Heart right ventricle (tissue), 16 donors: ENCODE results near the gene SMYD2. TPM values are rescaled to one million over a fixed set of nuclear protein-coding genes. Genes with fewer than 3 reads are reported as not detected.
A peak's percentile ranks its signal among the peaks of the same experiment; 100 is the strongest.

Experiments used
- ATAC-seq, 8 donors: fragments of 200-7000 bp; cut with Tn5 transposase; one replicate each; pipeline ENCODE4 v1.9.1; 2020; ENCODE audit warnings: mild to moderate bottlenecking in 8 of 8, moderate library complexity in 8 of 8, moderate number of reproducible peaks in 1 of 8
- DNase-seq, 2 donors: peaks; one replicate each; pipeline ENCODE4 v3.0.0-alpha.2; 2020
- H3K27ac ChIP-seq, 10 donors: fragments of 200-600 bp; sonication (generic) in 2 of 10; one replicate each; pipeline versions ENCODE4 v1.5.0 to v1.8.0; 2020 to 2022; ENCODE audit warnings: mild to moderate bottlenecking in 3 of 10
- H3K27me3 ChIP-seq, 7 donors: fragments of 200-600 bp; one replicate each; pipeline ENCODE4 v1.8.0; 2021 to 2022; ENCODE audit warnings: mild to moderate bottlenecking in 2 of 7
- H3K36me3 ChIP-seq, 9 donors: fragments of 200-600 bp; sonication (generic) in 1 of 9; one replicate each; pipeline versions ENCODE4 v1.5.0 to v1.8.0; 2020 to 2022; ENCODE audit warnings: mild to moderate bottlenecking in 2 of 9
- H3K4me1 ChIP-seq, 9 donors: fragments of 200-600 bp; sonication (generic) in 1 of 9; one replicate each; pipeline versions ENCODE4 v1.5.0 to v1.8.0; 2020 to 2022; ENCODE audit warnings: mild to moderate bottlenecking in 4 of 9
- H3K4me3 ChIP-seq, 10 donors: fragments of 200-600 bp; sonication (generic) in 2 of 10; one replicate each; pipeline versions ENCODE4 v1.5.0 to v1.8.0; 2020 to 2022; ENCODE audit warnings: mild to moderate bottlenecking in 7 of 10, moderate library complexity in 2 of 10
- H3K9me3 ChIP-seq, 11 donors: fragments of 200-600 bp in 10 of 11; sonication (generic) in 2 of 11; one replicate each; pipeline versions ENCODE4 v1.5.0 to v1.8.0; 2013 to 2022; ENCODE audit warnings: mild to moderate bottlenecking in 2 of 11, control low read depth in 1 of 11, moderate library complexity in 1 of 11
- WGBS, 2 donors: extraction: QIAGEN DNeasy Blood & Tissue Kit; methylation state at CpG; one replicate each; pipeline ENCODE4 v1.1.7; 2013; ENCODE audit warnings: inconsistent platforms in 1 of 2; 5-methylcytosine and 5-hydroxymethylcytosine counted together
- intact Hi-C, 10 donors: fragments of 100-400 bp; cut with DNase I; formaldehyde crosslinking; loops; one replicate each; pipeline versions ENCODE4 v1.11.1 to v1.14.2; 2022
- polyA plus RNA-seq, 2 donors: library from polyadenylated mRNA; stranded (reverse); fragments of 200-250 nt; gene quantifications; one replicate each; pipeline ENCODE4 v1.2.3, GENCODE V29; 2013
- total RNA-seq, 10 donors: library from RNA; stranded (reverse); fragmentation: NEBNext Ultra II Directional in 3 of 10; extraction: Animal tissue kit (Norgen Biotek cat#: 25700) in 3 of 10; gene quantifications; one replicate each; pipeline versions ENCODE4 v1.2.1 to v1.2.4, GENCODE V29; 2021 to 2023
- TF ChIP-seq, protein P1 (sequence below), 9 donors: fragments of 200-600 bp; sonication (generic) in 2 of 9; IDR thresholded peaks; one replicate each; pipeline versions ENCODE4 v1.5.0 to v1.8.0; 2021 to 2022; ENCODE audit warnings: antibody characterized with exemption in 9 of 9, mild to moderate bottlenecking in 5 of 9, moderate library complexity in 1 of 9
- donor health status: Arrhythmogenic right ventricular cardiomyopathy.
- donor health status: ischemic (EF 13 %, LVEDD 7.1; RV severe dilation, severe dysfunction).
- donor health status: healthy with polysubstance abuse.
- donor health status: DM: no; HTN: yes; CAD: no.
- donor health status: DM: no; HTN: no; CAD: no.
- donor health status: ischemic (EF 25% LVEDD 6.9; RV normal size, moderate dysfunction).
- donor health status: ischemic (EF 25% LVEDD 5.7; RV mildly dilated, moderate dysfunction).
- donor health status: healthy.
- donor health status: DM: yes; HTN: yes; CAD: no.
- donor health status: Ischemic cardiomyopathy.
- donor health status: ischemic (EF 35%, LVEDD 5.7; RV mildly dilated, moderate dysfunction).
- donor health status: nonischemic (EF 11% LVEDD 7.7; RV severe dilation, severe dysfunction).
- donor health status: DM: yes; HTN: yes; CAD: no.
- donor health status: PGD.
- donor health status: ischemic (EF 29% LVEDD 5.4; RV normal size, mild dysfunction).
- donor health status: nonischemic (EF 23%, LVEDD 6.1; RV moderate dilation, normal function).

The SMYD2 gene
- total and polyA plus RNA-seq, 12 donors, result 97.3 to 438 (median 292) TPM

DNA sequence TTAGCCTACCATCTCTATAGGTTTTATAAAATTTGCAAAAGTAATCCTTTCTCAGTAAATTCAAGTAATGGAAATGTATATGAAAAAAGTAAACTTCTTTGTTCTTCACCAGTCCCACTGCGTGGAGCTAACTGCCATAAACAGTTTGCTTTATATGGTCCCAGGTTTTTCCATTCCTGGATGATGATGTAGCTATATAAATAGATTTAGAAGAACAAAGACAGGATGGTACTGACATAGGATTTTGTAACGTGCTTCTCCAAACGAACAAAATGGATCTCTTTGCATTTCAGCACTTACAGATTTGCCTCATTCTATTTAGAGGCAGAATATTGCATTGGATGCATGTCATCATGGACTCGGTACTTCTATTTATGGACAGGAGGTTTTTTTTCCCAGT lies 57.3 kb downstream of the SMYD2 start:
- 31 to 45% methylated on average over 4 of the region's 4 CpGs for WGBS, 2 donors
- Histone ChIP-seq H3K4me3 (no peak overlapping the region), H3K9me3 (no peaks in the 10 kb centered on the region), H3K27me3 (no peaks in the 10 kb centered on the region), H3K36me3 (peaks cover 0 to 42% (median 13%) of the 10 kb centered on the region in 9 donors), H3K4me1 (peaks cover 2 to 51% (median 16%) of the 10 kb centered on the region in 9 donors), H3K27ac (peak overlapping the region in 9 of 10 donors; percentile 32 to 88 (median 80))
- ATAC-seq, result peak in 7 of 8 donors; percentile 21 to 82 (median 57)
- intact Hi-C loops, result loop anchor here in 3 of 10 donors (5.0 to 10.0 kb wide), 3 partner anchors 34 to 247 kb away; partner anchors contain the start of gene PTPN14 (in 1 of the 3)
- TF ChIP-seq, protein P1, sequence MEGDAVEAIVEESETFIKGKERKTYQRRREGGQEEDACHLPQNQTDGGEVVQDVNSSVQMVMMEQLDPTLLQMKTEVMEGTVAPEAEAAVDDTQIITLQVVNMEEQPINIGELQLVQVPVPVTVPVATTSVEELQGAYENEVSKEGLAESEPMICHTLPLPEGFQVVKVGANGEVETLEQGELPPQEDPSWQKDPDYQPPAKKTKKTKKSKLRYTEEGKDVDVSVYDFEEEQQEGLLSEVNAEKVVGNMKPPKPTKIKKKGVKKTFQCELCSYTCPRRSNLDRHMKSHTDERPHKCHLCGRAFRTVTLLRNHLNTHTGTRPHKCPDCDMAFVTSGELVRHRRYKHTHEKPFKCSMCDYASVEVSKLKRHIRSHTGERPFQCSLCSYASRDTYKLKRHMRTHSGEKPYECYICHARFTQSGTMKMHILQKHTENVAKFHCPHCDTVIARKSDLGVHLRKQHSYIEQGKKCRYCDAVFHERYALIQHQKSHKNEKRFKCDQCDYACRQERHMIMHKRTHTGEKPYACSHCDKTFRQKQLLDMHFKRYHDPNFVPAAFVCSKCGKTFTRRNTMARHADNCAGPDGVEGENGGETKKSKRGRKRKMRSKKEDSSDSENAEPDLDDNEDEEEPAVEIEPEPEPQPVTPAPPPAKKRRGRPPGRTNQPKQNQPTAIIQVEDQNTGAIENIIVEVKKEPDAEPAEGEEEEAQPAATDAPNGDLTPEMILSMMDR (IDR thresholded peaks at IDR 0.05), result no peak
- no peak for DNase-seq

DNA sequence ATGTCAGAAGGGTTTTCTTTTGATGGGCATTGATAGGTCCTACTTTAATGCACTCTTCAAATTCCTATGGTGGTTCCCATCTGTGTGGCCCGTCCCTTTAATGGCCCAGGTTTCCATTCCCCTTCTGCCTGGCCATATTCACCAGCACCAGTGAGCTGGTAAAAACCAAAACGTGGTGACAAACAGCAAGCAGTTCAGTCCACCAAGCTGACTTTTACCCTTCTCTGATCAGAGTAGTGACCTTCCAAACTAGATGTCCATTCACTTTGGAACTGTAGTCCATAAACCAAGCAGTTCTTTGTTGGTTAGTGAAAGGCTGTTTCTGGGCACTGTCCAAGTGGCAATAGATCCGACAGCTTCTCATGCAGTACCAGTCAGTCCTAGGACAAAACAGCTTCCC lies 60.5 kb downstream of the SMYD2 start:
- Histone ChIP-seq H3K27ac (peak overlapping the region in 4 of 10 donors; percentile 50 to 84 (median 70)), H3K9me3 (peaks cover 0 to 13% (median 0%) of the 10 kb centered on the region in 11 donors), H3K4me3 (no peak overlapping the region), H3K27me3 (no peaks in the 10 kb centered on the region), H3K4me1 (peaks cover 0 to 48% (median 16%) of the 10 kb centered on the region in 9 donors), H3K36me3 (peaks cover 0 to 42% (median 0%) of the 10 kb centered on the region in 9 donors)
- ATAC-seq, result peak in 2 of 8 donors; percentile 5 to 17
- TF ChIP-seq, protein P1 (IDR thresholded peaks at IDR 0.05), result no peak
- DNase-seq, result no peak
- intact Hi-C loops, result no loop called here
- 71 to 76% methylated on average over 3 of the region's 3 CpGs for WGBS, 2 donors

DNA sequence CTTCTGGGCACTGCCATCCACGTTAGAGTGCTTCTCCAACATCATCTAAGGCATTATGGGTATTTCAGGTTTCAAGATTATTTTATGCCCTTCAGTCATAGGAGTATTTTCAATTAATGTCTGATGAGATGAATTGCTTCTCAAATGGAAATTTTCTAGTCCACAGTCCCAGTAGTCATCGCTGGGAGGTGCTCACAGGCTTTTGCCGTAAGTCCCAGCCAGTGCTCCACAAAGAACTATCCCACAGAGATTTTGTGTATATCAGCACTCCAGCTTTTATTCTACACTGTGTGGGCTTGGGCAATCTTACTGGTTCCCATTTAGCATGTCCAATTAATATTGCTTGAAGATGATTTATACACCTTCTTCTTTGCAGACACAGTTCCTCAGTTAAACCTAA lies 61.0 kb downstream of the SMYD2 start:
- peaks cover 0 to 41% (median 0%) of the 10 kb centered on the region in 9 donors for H3K36me3 ChIP-seq
- peaks cover 0 to 44% (median 16%) of the 10 kb centered on the region in 9 donors for H3K4me1 ChIP-seq
- H3K27me3 ChIP-seq, result no peaks in the 10 kb centered on the region
- WGBS, 2 donors, result 82 to 83% methylated on average over 3 of the region's 3 CpGs
- intact Hi-C loops, result no loop called here
- no peak for ATAC-seq
- TF ChIP-seq, protein P1 (IDR thresholded peaks at IDR 0.05), result no peak
- no peak overlapping the region for H3K4me3 ChIP-seq
- peaks cover 0 to 13% (median 0%) of the 10 kb centered on the region in 11 donors for H3K9me3 ChIP-seq
- H3K27ac ChIP-seq, result peak overlapping the region in 3 of 10 donors; percentile 40 to 59 (median 50)
- no peak for DNase-seq

DNA sequence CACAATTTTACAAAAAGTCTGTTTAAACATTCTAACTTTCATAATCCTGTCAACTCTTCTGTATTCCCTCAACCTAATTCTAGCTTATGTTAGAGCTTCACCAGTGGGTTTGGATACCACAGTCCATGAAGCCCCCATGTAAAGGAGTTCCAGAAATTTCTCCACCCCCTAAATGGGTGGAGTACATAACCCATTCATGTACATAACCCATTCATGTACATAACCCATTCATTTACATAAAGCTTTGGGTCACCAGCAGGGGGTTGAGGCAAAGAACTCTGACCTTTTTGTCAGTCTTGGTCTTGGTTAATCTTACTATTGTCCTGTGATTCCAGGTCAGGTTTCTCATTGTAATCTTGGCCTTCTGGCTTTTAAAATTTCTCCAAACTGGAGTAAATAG lies 61.6 kb downstream of the SMYD2 start:
- ATAC-seq (no peak), DNase-seq (no peak)
- intact Hi-C loops, result no loop called here
- Histone ChIP-seq H3K27ac (no peak overlapping the region), H3K36me3 (peaks cover 0 to 44% (median 0%) of the 10 kb centered on the region in 9 donors), H3K9me3 (peaks cover 0 to 13% (median 0%) of the 10 kb centered on the region in 11 donors), H3K4me1 (peaks cover 0 to 38% (median 10%) of the 10 kb centered on the region in 9 donors), H3K4me3 (no peak overlapping the region), H3K27me3 (no peaks in the 10 kb centered on the region)
- TF ChIP-seq, protein P1 (IDR thresholded peaks at IDR 0.05), result no peak
